ENCODE measurements around the gene ATP10A.

DNA sequence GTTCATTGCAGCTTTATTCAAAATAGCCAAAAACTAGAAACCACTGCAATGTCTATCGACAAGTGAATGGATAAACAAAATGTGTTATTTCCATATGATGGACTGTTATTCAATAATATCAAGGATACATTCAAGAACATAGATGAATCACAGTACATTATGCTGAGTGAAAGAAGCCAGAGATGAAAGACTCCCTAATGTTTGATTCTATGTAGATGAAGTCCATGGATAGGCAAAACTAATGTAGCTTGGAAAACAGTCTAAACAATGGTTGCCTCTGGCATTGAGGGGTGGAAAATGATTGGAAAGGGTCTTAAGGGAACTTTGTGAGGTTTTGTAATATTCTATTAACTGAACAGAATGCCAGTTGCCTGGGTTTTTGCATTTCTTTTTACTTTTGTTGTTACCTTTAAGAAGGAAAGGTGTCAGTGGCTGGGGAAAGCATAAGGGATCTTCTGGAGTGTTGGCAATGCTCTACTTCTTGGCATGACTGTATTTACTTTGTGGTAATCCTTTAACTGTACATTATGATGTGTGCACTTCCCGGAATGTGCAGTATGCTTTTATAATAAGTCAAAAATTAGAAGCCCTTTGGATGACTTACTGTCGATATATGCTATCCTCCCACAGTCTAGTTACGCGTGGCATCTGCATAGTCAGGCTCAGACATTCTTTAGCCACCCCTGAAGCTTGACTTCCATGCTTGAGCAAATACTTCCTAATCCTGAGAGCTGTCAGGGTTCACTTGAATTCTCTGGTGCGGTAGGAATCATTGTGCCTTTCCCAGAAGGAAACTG, 20.5 kb upstream of the ATP10A start:
- TF ChIP-seq POLR2A (IDR thresholded peaks at IDR 0.05; ENCODE audit: borderline replicate concordance, extremely low read depth, insufficient read depth, insufficient read length) (no peak), ELF1 (IDR thresholded peaks at IDR 0.05; ENCODE audit: borderline replicate concordance, low read depth) (no peak), EZH2 (IDR thresholded peaks at IDR 0.05) (no peak), RAD21 (IDR thresholded peaks at IDR 0.05; ENCODE audit: low read depth) (no peak), POLR2AphosphoS5 (IDR thresholded peaks at IDR 0.05; ENCODE audit: low read depth, low read length) (no peak), FOSL1 (IDR thresholded peaks at IDR 0.05; ENCODE audit: low read depth) (no peak), YY1 (IDR thresholded peaks at IDR 0.05; ENCODE audit: extremely low read depth, insufficient replicate concordance, low read depth, low read length) (no peak), CEBPB (IDR thresholded peaks at IDR 0.05; ENCODE audit: low read depth) (no peak)
- TF ChIP-seq, protein P1, sequence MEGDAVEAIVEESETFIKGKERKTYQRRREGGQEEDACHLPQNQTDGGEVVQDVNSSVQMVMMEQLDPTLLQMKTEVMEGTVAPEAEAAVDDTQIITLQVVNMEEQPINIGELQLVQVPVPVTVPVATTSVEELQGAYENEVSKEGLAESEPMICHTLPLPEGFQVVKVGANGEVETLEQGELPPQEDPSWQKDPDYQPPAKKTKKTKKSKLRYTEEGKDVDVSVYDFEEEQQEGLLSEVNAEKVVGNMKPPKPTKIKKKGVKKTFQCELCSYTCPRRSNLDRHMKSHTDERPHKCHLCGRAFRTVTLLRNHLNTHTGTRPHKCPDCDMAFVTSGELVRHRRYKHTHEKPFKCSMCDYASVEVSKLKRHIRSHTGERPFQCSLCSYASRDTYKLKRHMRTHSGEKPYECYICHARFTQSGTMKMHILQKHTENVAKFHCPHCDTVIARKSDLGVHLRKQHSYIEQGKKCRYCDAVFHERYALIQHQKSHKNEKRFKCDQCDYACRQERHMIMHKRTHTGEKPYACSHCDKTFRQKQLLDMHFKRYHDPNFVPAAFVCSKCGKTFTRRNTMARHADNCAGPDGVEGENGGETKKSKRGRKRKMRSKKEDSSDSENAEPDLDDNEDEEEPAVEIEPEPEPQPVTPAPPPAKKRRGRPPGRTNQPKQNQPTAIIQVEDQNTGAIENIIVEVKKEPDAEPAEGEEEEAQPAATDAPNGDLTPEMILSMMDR (IDR thresholded peaks at IDR 0.05 in 2 of 3, conservative IDR thresholded peaks at IDR 0.05 in 1 of 3; ENCODE audit: borderline replicate concordance in 1 of 3, insufficient read depth in 1 of 3, low read depth in 2 of 3, low read length in 2 of 3): no peak
